Breast epithelium (tissue), 3 donors: ENCODE data around the gene FGF6.

ENCODE experiments used
- POLR2A ChIP-seq: fragments of 450-650 bp; IDR thresholded peaks from one replicate; pipeline ENCODE4 v1.6.1; 2016; ENCODE audit warnings: antibody characterized with exemption, mild to moderate bottlenecking, moderate library complexity
- POLR2AphosphoS5 ChIP-seq, 3 donors: sonication (generic); formaldehyde crosslinking; IDR thresholded peaks; one replicate each; pipeline ENCODE4 v1.6.1; 2017; ENCODE audit warnings: antibody characterized with exemption in 3 of 3
- TF ChIP-seq, protein P1 (sequence below), 3 donors: fragments of 450-650 bp; IDR thresholded peaks; one replicate each; pipeline ENCODE4 v1.5.1; 2016 to 2017; ENCODE audit warnings: antibody characterized with exemption in 3 of 3, mild to moderate bottlenecking in 3 of 3, moderate library complexity in 3 of 3

DNA sequence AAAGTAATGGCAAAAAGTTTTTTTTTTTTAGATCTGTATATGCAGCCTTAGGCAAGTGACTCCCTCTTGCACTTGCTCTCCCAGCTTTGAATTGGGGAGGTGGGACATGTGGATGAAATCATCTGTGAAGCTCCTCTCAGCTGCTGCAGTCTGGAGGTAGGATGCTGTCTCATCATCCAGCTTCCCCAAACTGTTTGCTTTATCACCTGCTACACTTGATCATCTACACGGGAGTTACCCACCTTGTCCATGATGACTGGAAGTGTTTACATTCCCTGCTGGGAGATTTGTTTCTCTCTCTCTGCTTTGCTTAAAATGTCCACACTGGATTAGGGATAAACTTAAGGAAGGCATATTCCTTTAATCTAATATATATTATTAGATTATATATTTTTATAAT, 57.6 kb downstream of the FGF6 start:
- TF ChIP-seq, protein P1, sequence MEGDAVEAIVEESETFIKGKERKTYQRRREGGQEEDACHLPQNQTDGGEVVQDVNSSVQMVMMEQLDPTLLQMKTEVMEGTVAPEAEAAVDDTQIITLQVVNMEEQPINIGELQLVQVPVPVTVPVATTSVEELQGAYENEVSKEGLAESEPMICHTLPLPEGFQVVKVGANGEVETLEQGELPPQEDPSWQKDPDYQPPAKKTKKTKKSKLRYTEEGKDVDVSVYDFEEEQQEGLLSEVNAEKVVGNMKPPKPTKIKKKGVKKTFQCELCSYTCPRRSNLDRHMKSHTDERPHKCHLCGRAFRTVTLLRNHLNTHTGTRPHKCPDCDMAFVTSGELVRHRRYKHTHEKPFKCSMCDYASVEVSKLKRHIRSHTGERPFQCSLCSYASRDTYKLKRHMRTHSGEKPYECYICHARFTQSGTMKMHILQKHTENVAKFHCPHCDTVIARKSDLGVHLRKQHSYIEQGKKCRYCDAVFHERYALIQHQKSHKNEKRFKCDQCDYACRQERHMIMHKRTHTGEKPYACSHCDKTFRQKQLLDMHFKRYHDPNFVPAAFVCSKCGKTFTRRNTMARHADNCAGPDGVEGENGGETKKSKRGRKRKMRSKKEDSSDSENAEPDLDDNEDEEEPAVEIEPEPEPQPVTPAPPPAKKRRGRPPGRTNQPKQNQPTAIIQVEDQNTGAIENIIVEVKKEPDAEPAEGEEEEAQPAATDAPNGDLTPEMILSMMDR (IDR thresholded peaks at IDR 0.05), result no peak
- TF ChIP-seq POLR2AphosphoS5 (IDR thresholded peaks at IDR 0.05) (no peak), POLR2A (no peak)
